HepG2 (cell line): ENCODE measurements around the gene PTTG1IP2. TPM values are rescaled to one million over a fixed set of nuclear protein-coding genes. Genes with fewer than 3 reads are reported as not detected.
A peak's percentile ranks its signal among the peaks of the same experiment; 100 is the strongest.

Experiments used
- ATAC-seq: fragments of 200-7000 bp; cut with Tn5 transposase; 3 replicates; pipeline ENCODE4 v1.9.1; 2020; ENCODE audit warnings: mild to moderate bottlenecking, moderate library complexity
- BruUV-seq: library from RNA; stranded (reverse); fragments of 400-500 nt; replicated peaks from 2 replicates; lab custom pipeline; 2021; lab: Mats Ljungman, UMichigan
- CTCF ChIA-PET: fragments of 300-600 bp; formaldehyde crosslinking; extraction: SDS; loops from one replicate; lab custom pipeline; 2021; ENCODE audit warnings: low total read pairs, inconsistent platforms, low intra/inter-chr PET ratio; lab: Yijun Ruan, JAX
- POLR2A ChIA-PET: fragments of 350-600 bp; sonication (Branson Sonifier 250); formaldehyde crosslinking; loops from one replicate; lab custom pipeline; 2020; ENCODE audit warnings: antibody characterized with exemption, inconsistent platforms; lab: Yijun Ruan, JAX
- DNase-seq: peaks from one replicate; pipeline ENCODE4 v3.0.0-alpha.2; 2015; ENCODE audit warnings: low spot score
- FAIRE-seq: peaks from 3 replicates; lab custom pipeline; 2011; peaks lifted over from hg19 to GRCh38; lab: Jason Lieb, UNC
- H2AFZ ChIP-seq: one replicate; pipeline ENCODE4 v1.6.1; 2011; ENCODE audit warnings: low read length, inconsistent platforms
- H3K27ac ChIP-seq: fragments of 300-600 bp; 3 replicates; pipeline ENCODE4 v1.8.0; 2011; ENCODE audit warnings: mixed run types, mild to moderate bottlenecking, mixed read lengths, low read length, inconsistent platforms; ENCODE audit not compliant: insufficient read depth; ENCODE audit errors: extremely low read length
- H3K27me3 ChIP-seq, 2 experiments: fragments of 200-600 bp in 1 of 2; 2 replicates in 1 of 2; 3 replicates in 1 of 2; pipeline versions ENCODE4 v1.6.0 to v1.8.0; 2011; ENCODE audit warnings: low read length in 2 of 2, mild to moderate bottlenecking in 2 of 2, moderate library complexity in 2 of 2, inconsistent platforms in 1 of 2; ENCODE audit not compliant: insufficient read depth in 2 of 2, control insufficient read depth in 1 of 2
- H3K36me3 ChIP-seq, 2 experiments: fragments of 200-600 bp in 1 of 2; replicated peaks in 1 of 2; 2 replicates in 1 of 2; 3 replicates in 1 of 2; pipeline versions ENCODE4 v1.5.1 to v1.8.0; 2011; ENCODE audit warnings: low read length in 2 of 2, inconsistent platforms in 1 of 2; ENCODE audit not compliant: insufficient read depth in 2 of 2, control insufficient read depth in 1 of 2
- H3K4me1 ChIP-seq: 2 replicates; pipeline ENCODE4 v1.5.1; 2012; ENCODE audit warnings: low read length, inconsistent platforms; ENCODE audit not compliant: insufficient read depth
- H3K4me2 ChIP-seq: 2 replicates; pipeline ENCODE4 v1.6.0; 2011; ENCODE audit warnings: low read depth, low read length, inconsistent platforms
- H3K4me3 ChIP-seq, 3 experiments: fragments of 200-600 bp in 1 of 3; sonication (generic), shearing (Covaris generic) in 1 of 3; replicated peaks in 1 of 3; 2 replicates each; pipeline ENCODE4 v1.5.1; 2011 to 2016; ENCODE audit warnings: low read length in 3 of 3, inconsistent platforms in 2 of 3, low read depth in 2 of 3, mild to moderate bottlenecking in 2 of 3, control low read depth in 1 of 3, mixed read lengths in 1 of 3; ENCODE audit not compliant: insufficient read depth in 1 of 3
- H3K79me2 ChIP-seq: one replicate; pipeline ENCODE4 v1.6.1; 2011; ENCODE audit warnings: low read length, inconsistent platforms; ENCODE audit not compliant: insufficient read depth
- H3K9ac ChIP-seq: 2 replicates; pipeline ENCODE4 v1.6.0; 2011; ENCODE audit warnings: mild to moderate bottlenecking, low read depth, low read length, inconsistent platforms; ENCODE audit not compliant: insufficient read depth
- H3K9me3 ChIP-seq: 2 replicates; pipeline ENCODE4 v1.5.1; 2012; ENCODE audit warnings: mild to moderate bottlenecking, low read length
- H4K20me1 ChIP-seq: 2 replicates; pipeline ENCODE4 v1.6.0; 2011; ENCODE audit warnings: inconsistent platforms, mild to moderate bottlenecking, low read length, moderate library complexity; ENCODE audit not compliant: insufficient read depth
- ARID5B ChIP-seq: IDR thresholded peaks from 2 replicates; pipeline ENCODE4 v1.4.0; 2020; ENCODE audit warnings: mild to moderate bottlenecking, missing genetic modification reagents
- CCAR2 ChIP-seq: fragments of 200-400 bp; formaldehyde crosslinking; optimal IDR thresholded peaks from 2 replicates; pipeline ENCODE3; 2018; ENCODE audit warnings: low read depth, mild to moderate bottlenecking, low read length, moderate library complexity
- MEF2D ChIP-seq: sonication (generic); formaldehyde crosslinking; IDR thresholded peaks from 2 replicates; pipeline ENCODE4 v1.5.1; 2020; ENCODE audit warnings: mild to moderate bottlenecking, missing genetic modification reagents
- SMC3 ChIP-seq: IDR thresholded peaks from 2 replicates; pipeline ENCODE4 v1.6.1; 2011; ENCODE audit warnings: low read length, improper control_type of control experiment
- STAG1 ChIP-seq: sonication (generic); formaldehyde crosslinking; IDR thresholded peaks from 2 replicates; pipeline ENCODE4 v1.4.0; 2020; ENCODE audit warnings: missing genetic modification reagents
- ZFP41 ChIP-seq: sonication (generic); formaldehyde crosslinking; IDR thresholded peaks from 2 replicates; pipeline ENCODE4 v1.4.0; 2020; ENCODE audit warnings: mild to moderate bottlenecking, missing genetic modification reagents, borderline replicate concordance
- WGBS: methylation state at CpG from one replicate; pipeline ENCODE4 v1.1.6; 2017; ENCODE audit warnings: low lambda C conversion rate; 5-methylcytosine and 5-hydroxymethylcytosine counted together
- in situ Hi-C: cut with HindIII; loops from 2 replicates; pipeline ENCODE4 v1.10.0; 2017; ENCODE audit warnings: low pct_unique_long_range_greater_than_20kb; ENCODE audit not compliant: extremely low pct_ligation_motif_present
- intact Hi-C: fragments of 100-400 bp; cut with micrococcal nuclease; formaldehyde crosslinking; loops from one replicate; pipeline ENCODE4 v1.10.0; 2022; ENCODE audit not compliant: unreplicated experiment
- polyA plus RNA-seq, 8 experiments: library from polyadenylated mRNA; depleted of rRNA in 3 of 8; stranded (reverse) in 7 of 8; unstranded in 1 of 8; fragments of >200 nt; fragmentation: Illumina TruSeq in 4 of 8; extraction: Trizol in 4 of 8; gene quantifications; 2 replicates each; pipeline versions ENCODE4 v1.2.1 to v1.2.3, GENCODE V29; 2011 to 2016; ENCODE audit warnings: low read depth in 4 of 8, missing spikeins in 1 of 8, mixed read lengths in 1 of 8; ENCODE audit not compliant: insufficient read depth in 1 of 8
- total RNA-seq, 5 experiments: library from RNA; depleted of rRNA; stranded (reverse); fragments of >200 nt; fragmentation: Illumina TruSeq; extraction: Trizol; gene quantifications; 2 replicates each; pipeline ENCODE4 v1.2.3, GENCODE V29; 2016; ENCODE audit warnings: low read depth in 1 of 5
- TF ChIP-seq, protein P1 (sequence below): IDR thresholded peaks from 2 replicates; pipeline ENCODE4 v1.6.1; 2012; ENCODE audit warnings: low read depth, low read length, improper control_type of control experiment
- TF ChIP-seq, protein P2 (sequence below): sonication (generic); formaldehyde crosslinking; IDR thresholded peaks from 2 replicates; pipeline ENCODE4 v1.5.0; 2020; ENCODE audit warnings: mild to moderate bottlenecking, missing genetic modification reagents, moderate library complexity

The PTTG1IP2 gene
- total and polyA plus RNA-seq, 2 of the 13 experiments (the other 11 are each of a cell fraction or from before 2014, with no cell fraction given): not detected

DNA sequence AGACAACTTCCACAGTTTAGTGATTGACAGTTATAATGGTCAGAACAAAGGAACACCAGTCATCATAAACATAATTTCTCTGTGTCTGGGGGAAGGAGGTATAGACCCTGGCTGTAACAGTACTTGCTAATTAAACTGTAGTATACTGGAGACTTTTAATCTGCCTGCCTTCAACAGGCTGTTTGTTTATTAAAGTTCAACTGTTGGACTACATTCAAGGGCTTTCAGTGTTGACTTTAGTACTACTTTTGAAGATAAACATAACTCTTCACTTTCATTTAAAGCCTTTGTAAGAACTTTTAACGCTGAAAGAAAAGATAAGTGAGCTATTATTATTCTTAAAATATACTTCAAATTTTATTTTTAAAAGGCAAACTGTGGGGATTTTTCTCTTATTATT is 15.5 kb upstream of the PTTG1IP2 start (continued):
- no peak for TF ChIP-seq MEF2D
- TF ChIP-seq, protein P1, sequence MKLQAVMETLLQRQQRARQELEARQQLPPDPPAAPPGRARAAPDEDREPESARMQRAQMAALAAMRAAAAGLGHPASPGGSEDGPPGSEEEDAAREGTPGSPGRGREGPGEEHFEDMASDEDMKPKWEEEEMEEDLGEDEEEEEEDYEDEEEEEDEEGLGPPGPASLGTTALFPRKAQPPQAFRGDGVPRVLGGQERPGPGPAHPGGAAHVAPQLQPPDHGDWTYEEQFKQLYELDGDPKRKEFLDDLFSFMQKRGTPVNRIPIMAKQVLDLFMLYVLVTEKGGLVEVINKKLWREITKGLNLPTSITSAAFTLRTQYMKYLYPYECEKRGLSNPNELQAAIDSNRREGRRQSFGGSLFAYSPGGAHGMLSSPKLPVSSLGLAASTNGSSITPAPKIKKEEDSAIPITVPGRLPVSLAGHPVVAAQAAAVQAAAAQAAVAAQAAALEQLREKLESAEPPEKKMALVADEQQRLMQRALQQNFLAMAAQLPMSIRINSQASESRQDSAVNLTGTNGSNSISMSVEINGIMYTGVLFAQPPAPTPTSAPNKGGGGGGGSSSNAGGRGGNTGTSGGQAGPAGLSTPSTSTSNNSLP: peak; percentile 46; the same call in 1 of the 2 replicates
- 0 out of 2 replicates have a peak, but pooled peaks have one; percentile 24 for TF ChIP-seq ARID5B (CRISPR knock-in tag)
- TF ChIP-seq, all 625 proteins: peak for 9

DNA sequence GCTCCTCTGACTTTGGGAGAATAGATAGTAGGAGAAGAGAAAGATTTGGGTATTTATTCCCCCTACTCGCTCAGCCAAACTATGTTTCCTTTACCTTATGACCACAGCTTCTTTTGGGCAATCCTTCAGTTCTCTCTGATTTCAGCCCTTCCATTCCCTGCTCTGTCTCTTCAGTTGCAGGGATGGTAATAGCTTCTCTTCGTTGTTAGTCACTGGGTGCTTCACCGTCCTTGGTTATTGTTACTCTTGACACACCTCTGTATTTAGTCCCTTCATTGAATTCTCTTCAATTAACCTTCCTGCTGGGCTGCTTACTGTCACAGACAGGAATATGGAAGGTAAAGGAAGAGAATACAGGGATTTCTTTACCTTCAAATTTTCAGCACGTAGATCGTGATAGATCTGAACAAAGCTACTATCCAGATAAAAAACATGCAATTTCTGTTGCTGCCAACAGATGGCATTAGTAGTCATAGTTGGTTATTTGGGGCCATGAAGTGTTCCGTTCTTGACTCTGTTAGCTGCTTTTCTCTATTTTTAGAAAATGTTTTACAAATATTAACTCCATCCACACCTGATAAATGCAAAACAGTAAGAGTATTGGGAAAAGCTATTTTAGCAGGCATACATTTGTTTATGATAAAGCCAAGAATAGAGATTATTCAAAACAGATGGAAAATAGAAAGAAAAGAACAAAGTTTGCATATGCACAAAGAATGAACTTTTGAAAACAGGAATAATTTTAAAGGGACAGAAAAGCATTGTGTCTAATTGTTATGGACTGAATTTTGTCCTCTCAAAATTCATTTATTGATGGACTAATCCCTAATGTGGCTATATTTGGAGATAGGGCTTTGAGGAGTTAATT is 14.0 kb upstream of the PTTG1IP2 start:
- intact Hi-C loops: loop anchor here (1.0 to 2.0 kb wide), 2 partner anchors 141 to 174 kb away; partner anchors contain the start of gene CDK14
- H3K4me3 ChIP-seq: peak overlapping the region in 2 of 3 experiments; percentile 22 to 41; a peak in 1 of 6 replicates
- in situ Hi-C loops: loop anchor here (10.0 kb wide), 1 partner anchor 139 kb away; the partner anchor contains the start of gene CDK14

More for the DNA sequence above, 14.0 kb upstream of the PTTG1IP2 start:
- Histone ChIP-seq H3K79me2 (no peaks in the 10 kb centered on the region), H3K27me3 (no peaks in the 10 kb centered on the region), H4K20me1 (no peaks in the 10 kb centered on the region), H3K4me1 (peaks cover 16% of the 10 kb centered on the region), H3K4me2 (peak overlapping the region; percentile 71), H3K36me3 (no peaks in the 10 kb centered on the region), H3K9ac (no peak overlapping the region; the same call in 1 of the 2 replicates), H2AFZ (peak overlapping the region; percentile 77), H3K27ac (no peak overlapping the region), H3K9me3 (no peaks in the 10 kb centered on the region)
- 16% methylated on average over 6 of the region's 6 CpGs for WGBS
- TF ChIP-seq CCAR2 (no peak), ZFP41 (CRISPR knock-in tag) (no peak), STAG1 (CRISPR knock-in tag) (peak; percentile 49), SMC3 (peak; percentile 49)
- TF ChIP-seq, protein P2, sequence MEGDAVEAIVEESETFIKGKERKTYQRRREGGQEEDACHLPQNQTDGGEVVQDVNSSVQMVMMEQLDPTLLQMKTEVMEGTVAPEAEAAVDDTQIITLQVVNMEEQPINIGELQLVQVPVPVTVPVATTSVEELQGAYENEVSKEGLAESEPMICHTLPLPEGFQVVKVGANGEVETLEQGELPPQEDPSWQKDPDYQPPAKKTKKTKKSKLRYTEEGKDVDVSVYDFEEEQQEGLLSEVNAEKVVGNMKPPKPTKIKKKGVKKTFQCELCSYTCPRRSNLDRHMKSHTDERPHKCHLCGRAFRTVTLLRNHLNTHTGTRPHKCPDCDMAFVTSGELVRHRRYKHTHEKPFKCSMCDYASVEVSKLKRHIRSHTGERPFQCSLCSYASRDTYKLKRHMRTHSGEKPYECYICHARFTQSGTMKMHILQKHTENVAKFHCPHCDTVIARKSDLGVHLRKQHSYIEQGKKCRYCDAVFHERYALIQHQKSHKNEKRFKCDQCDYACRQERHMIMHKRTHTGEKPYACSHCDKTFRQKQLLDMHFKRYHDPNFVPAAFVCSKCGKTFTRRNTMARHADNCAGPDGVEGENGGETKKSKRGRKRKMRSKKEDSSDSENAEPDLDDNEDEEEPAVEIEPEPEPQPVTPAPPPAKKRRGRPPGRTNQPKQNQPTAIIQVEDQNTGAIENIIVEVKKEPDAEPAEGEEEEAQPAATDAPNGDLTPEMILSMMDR (CRISPR knock-in tag): peak; percentile 68
- no TSS peak for BruUV-seq
- FAIRE-seq (peak; percentile 75), DNase-seq (peak; percentile 10), ATAC-seq (peak; percentile 90)
- ChIA-PET POLR2A (no interaction called here), CTCF (interaction anchor here (1.2 to 2.0 kb wide), 2 partner anchors 174 to 579 kb away, joined by 3 to 15 read pairs; no protein-coding TSS in a partner anchor)
